Measurements from ENCODE around the gene PTDSS2. TPM values are rescaled to one million over a fixed set of nuclear protein-coding genes. Genes with fewer than 3 reads are reported as not detected.
A peak's percentile ranks its signal among the peaks of the same experiment; 100 is the strongest.

Gene PTDSS2
- total and polyA plus RNA-seq, 3 experiments from 2014 or later, result 11.5 to 28.4 (median 26.2) TPM

DNA sequence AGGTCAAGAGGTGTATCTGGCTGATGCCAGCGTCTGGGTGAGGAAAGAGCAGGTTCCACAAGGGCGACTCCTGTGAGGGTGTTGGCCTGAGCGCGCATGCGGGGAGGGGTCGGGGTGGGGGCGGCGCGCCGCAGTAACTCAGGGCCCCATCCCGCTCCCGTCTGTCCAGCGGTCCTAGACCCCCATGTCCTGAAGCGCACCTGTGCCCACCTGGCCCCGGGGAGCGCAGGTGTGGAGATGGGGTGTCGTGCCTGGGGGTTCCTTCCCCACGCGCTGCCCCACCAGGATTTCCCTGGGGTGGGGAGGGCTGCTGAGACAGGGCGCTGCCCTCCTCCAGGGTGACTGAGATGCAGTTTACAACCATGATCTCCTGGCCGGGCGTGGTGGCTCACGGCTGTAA, 36.1 kb downstream of the PTDSS2 start:
- no peaks in the 10 kb centered on the region for H3K4me1 Mint-ChIP-seq
- no peaks in the 10 kb centered on the region for H3K9me3 Mint-ChIP-seq
- POLR2A ChIA-PET, result no interaction called here
- Histone ChIP-seq H3K36me3 (ENCODE audit: insufficient read depth, low read length) (no peaks in the 10 kb centered on the region), H3K27ac (ENCODE audit: low read depth, low read length) (no peak overlapping the region), H3K4me1 (ENCODE audit: insufficient read depth, low read length) (no peaks in the 10 kb centered on the region), H3K9me3 (ENCODE audit: low read length) (no peaks in the 10 kb centered on the region), H3K4me3 (ENCODE audit: low read length) (no peak overlapping the region), H3K27me3 (ENCODE audit: insufficient read depth, low read length, poor library complexity, severe bottlenecking) (no peaks in the 10 kb centered on the region)
- H3K4me3 Mint-ChIP-seq, result no peak overlapping the region
- no peak for DNase-seq
- peaks cover 0 to 13% (median 0%) of the 10 kb centered on the region in 3 donors for H3K36me3 Mint-ChIP-seq
- CTCF ChIA-PET, result no interaction called here
- H3K27ac Mint-ChIP-seq, result no peak overlapping the region
- no peaks in the 10 kb centered on the region for H3K27me3 Mint-ChIP-seq

DNA sequence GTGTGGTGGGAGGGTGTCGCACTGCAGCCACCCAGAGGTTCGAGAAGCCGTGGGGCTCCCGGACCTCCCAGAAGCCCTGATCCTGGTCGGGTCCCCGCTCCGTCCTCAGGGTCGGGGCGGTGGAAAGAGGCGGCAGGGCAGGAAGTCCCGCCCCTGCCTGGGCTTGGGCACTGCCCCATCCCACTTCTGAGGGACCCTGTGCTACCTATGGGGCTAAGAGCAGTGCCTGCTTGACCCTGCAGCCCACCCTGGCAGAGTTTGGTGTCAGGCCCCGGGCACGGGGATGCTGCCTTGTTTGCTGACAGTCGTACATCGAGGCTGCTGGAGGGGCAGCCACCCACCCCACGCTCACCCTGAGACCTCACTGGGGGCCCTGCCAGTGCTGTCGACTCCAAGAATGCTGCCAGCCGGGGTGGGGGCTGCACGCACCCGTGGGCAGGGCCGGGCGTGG, 37.5 kb downstream of the PTDSS2 start:
- H3K27ac ChIP-seq (ENCODE audit: low read depth, low read length), result no peak overlapping the region
- H3K36me3 Mint-ChIP-seq, result peaks cover 0 to 17% (median 1%) of the 10 kb centered on the region in 3 donors
- H3K36me3 ChIP-seq (ENCODE audit: insufficient read depth, low read length), result no peaks in the 10 kb centered on the region
- no peak for DNase-seq
- no peaks in the 10 kb centered on the region for H3K27me3 ChIP-seq (ENCODE audit: insufficient read depth, low read length, poor library complexity, severe bottlenecking)
- no peaks in the 10 kb centered on the region for H3K4me1 Mint-ChIP-seq
- H3K4me1 ChIP-seq (ENCODE audit: insufficient read depth, low read length), result no peaks in the 10 kb centered on the region
- CTCF ChIA-PET, result no interaction called here
- H3K4me3 Mint-ChIP-seq, result no peak overlapping the region
- no peaks in the 10 kb centered on the region for H3K9me3 ChIP-seq (ENCODE audit: low read length)
- no peaks in the 10 kb centered on the region for H3K27me3 Mint-ChIP-seq
- H3K27ac Mint-ChIP-seq, result no peak overlapping the region
- no peaks in the 10 kb centered on the region for H3K9me3 Mint-ChIP-seq
- POLR2A ChIA-PET, result no interaction called here
- no peak overlapping the region for H3K4me3 ChIP-seq (ENCODE audit: low read length)

DNA sequence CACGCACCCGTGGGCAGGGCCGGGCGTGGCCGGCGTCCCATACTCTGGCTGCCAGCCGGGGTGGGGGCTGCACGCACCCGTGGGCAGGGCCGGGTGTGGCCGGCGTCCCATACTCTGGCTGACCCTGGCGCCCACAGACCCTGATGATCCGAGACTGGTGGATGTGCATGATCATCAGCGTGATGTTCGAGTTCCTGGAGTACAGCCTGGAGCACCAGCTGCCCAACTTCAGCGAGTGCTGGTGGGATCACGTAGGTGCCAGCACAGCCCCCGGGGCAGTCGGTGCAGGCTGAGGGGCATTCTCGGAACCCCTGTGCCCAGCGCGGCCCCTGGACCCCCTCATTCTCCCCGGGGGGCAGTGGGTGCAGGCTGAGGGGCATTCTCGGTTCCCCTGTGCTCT, 38.0 kb downstream of the PTDSS2 start:
- Histone ChIP-seq H3K27ac (ENCODE audit: low read depth, low read length) (no peak overlapping the region), H3K27me3 (ENCODE audit: insufficient read depth, low read length, poor library complexity, severe bottlenecking) (no peaks in the 10 kb centered on the region), H3K4me3 (ENCODE audit: low read length) (no peak overlapping the region), H3K4me1 (ENCODE audit: insufficient read depth, low read length) (no peaks in the 10 kb centered on the region), H3K36me3 (ENCODE audit: insufficient read depth, low read length) (no peaks in the 10 kb centered on the region), H3K9me3 (ENCODE audit: low read length) (no peaks in the 10 kb centered on the region)
- H3K4me1 Mint-ChIP-seq, result no peaks in the 10 kb centered on the region
- peak in 1 of 5 donors; percentile 41 for DNase-seq
- ChIA-PET CTCF (no interaction called here), POLR2A (no interaction called here)
- H3K36me3 Mint-ChIP-seq, result peaks cover 0 to 21% (median 1%) of the 10 kb centered on the region in 3 donors
- no peak overlapping the region for H3K4me3 Mint-ChIP-seq
- H3K27ac Mint-ChIP-seq, result no peak overlapping the region
- no peaks in the 10 kb centered on the region for H3K9me3 Mint-ChIP-seq
- H3K27me3 Mint-ChIP-seq, result no peaks in the 10 kb centered on the region

DNA sequence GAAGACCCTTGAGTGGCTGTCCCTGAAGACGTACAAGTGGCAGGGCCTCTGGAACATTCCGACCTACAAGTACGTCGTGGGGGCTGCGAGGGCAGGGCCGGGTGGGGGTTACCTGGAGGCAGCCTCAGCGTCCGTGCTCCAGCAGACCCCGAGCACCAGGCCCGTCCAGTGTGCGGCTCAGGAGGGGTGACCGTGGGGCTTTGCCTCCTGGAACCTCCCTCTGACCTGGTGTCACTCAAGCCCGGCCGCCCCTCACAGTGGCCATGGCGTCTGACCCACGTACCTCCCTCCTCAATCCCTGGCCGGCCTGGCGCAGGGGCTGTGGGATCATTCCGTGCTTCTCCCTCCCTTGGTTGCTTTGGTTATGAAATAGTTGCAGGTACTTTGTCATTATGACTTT, 38.5 kb downstream of the PTDSS2 start:
- no peaks in the 10 kb centered on the region for H3K27me3 ChIP-seq (ENCODE audit: insufficient read depth, low read length, poor library complexity, severe bottlenecking)
- Mint-ChIP-seq H3K27me3 (no peaks in the 10 kb centered on the region), H3K4me1 (no peaks in the 10 kb centered on the region), H3K9me3 (no peaks in the 10 kb centered on the region), H3K4me3 (peak overlapping the region in 1 of 7 donors; percentile 36), H3K36me3 (peaks cover 0 to 27% (median 1%) of the 10 kb centered on the region in 3 donors), H3K27ac (no peak overlapping the region)
- no peaks in the 10 kb centered on the region for H3K36me3 ChIP-seq (ENCODE audit: insufficient read depth, low read length)
- DNase-seq, result peak in 1 of 5 donors; percentile 46
- no peaks in the 10 kb centered on the region for H3K4me1 ChIP-seq (ENCODE audit: insufficient read depth, low read length)
- CTCF ChIA-PET, result no interaction called here
- no peaks in the 10 kb centered on the region for H3K9me3 ChIP-seq (ENCODE audit: low read length)
- no peak overlapping the region for H3K4me3 ChIP-seq (ENCODE audit: low read length)
- POLR2A ChIA-PET, result no interaction called here
- no peak overlapping the region for H3K27ac ChIP-seq (ENCODE audit: low read depth, low read length)

DNA sequence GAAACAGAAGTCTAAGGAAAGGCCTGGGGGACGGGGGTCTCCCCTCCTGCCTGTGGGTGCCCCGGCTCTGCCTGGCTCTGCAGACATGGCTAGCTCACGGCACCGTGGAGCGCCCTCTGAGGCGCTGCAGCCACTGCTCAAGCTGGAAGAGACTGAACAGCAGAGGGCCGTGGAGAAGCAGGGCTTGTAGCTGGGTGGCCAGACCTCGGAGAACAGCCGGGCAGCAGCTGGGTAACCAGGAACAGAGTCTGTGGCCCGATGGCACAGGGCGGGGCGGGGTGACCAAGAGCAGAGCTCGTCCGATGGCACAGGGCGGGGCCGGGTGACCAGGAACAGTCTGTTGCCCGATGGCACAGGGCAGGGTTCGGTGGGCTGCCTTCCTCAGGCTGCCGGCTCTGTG, 38.9 kb downstream of the PTDSS2 start:
- Histone ChIP-seq H3K4me1 (ENCODE audit: insufficient read depth, low read length) (no peaks in the 10 kb centered on the region), H3K27ac (ENCODE audit: low read depth, low read length) (no peak overlapping the region), H3K27me3 (ENCODE audit: insufficient read depth, low read length, poor library complexity, severe bottlenecking) (no peaks in the 10 kb centered on the region), H3K9me3 (ENCODE audit: low read length) (no peaks in the 10 kb centered on the region), H3K36me3 (ENCODE audit: insufficient read depth, low read length) (no peaks in the 10 kb centered on the region), H3K4me3 (ENCODE audit: low read length) (no peak overlapping the region)
- ChIA-PET CTCF (no interaction called here), POLR2A (no interaction called here)
- Mint-ChIP-seq H3K9me3 (no peaks in the 10 kb centered on the region), H3K4me3 (no peak overlapping the region), H3K36me3 (peaks cover 0 to 29% (median 1%) of the 10 kb centered on the region in 3 donors), H3K4me1 (no peaks in the 10 kb centered on the region), H3K27ac (no peak overlapping the region), H3K27me3 (no peaks in the 10 kb centered on the region)
- DNase-seq, result peak in 1 of 5 donors; percentile 45

DNA sequence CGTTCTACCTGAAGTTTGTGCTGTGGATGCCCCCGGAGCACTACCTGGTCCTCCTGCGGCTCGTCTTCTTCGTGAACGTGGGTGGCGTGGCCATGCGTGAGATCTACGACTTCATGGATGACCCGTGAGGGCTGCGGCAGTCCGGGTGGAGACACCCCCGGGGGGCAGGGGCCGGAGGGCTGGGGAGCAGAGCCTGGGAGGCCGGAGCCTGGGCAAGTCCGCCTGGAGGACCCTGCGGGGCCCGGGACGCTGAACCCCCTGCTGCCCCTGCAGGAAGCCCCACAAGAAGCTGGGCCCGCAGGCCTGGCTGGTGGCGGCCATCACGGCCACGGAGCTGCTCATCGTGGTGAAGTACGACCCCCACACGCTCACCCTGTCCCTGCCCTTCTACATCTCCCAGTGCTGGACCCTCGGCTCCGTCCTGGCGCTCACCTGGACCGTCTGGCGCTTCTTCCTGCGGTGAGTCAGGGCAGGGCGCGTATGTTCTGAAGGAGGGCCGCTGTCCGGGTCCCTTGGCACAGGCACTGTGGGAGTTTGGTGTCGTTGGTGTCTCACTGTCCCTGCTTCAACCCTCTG, 39.6 kb downstream of the PTDSS2 start:
- DNase-seq, result no peak
- Mint-ChIP-seq H3K9me3 (no peaks in the 10 kb centered on the region), H3K27ac (no peak overlapping the region), H3K36me3 (peaks cover 0 to 34% (median 1%) of the 10 kb centered on the region in 3 donors), H3K27me3 (no peaks in the 10 kb centered on the region), H3K4me3 (no peak overlapping the region), H3K4me1 (no peaks in the 10 kb centered on the region)
- Histone ChIP-seq H3K36me3 (ENCODE audit: insufficient read depth, low read length) (no peaks in the 10 kb centered on the region), H3K9me3 (ENCODE audit: low read length) (no peaks in the 10 kb centered on the region), H3K4me1 (ENCODE audit: insufficient read depth, low read length) (no peaks in the 10 kb centered on the region), H3K27ac (ENCODE audit: low read depth, low read length) (no peak overlapping the region), H3K27me3 (ENCODE audit: insufficient read depth, low read length, poor library complexity, severe bottlenecking) (no peaks in the 10 kb centered on the region), H3K4me3 (ENCODE audit: low read length) (no peak overlapping the region)
- ChIA-PET POLR2A (no interaction called here), CTCF (no interaction called here)

DNA sequence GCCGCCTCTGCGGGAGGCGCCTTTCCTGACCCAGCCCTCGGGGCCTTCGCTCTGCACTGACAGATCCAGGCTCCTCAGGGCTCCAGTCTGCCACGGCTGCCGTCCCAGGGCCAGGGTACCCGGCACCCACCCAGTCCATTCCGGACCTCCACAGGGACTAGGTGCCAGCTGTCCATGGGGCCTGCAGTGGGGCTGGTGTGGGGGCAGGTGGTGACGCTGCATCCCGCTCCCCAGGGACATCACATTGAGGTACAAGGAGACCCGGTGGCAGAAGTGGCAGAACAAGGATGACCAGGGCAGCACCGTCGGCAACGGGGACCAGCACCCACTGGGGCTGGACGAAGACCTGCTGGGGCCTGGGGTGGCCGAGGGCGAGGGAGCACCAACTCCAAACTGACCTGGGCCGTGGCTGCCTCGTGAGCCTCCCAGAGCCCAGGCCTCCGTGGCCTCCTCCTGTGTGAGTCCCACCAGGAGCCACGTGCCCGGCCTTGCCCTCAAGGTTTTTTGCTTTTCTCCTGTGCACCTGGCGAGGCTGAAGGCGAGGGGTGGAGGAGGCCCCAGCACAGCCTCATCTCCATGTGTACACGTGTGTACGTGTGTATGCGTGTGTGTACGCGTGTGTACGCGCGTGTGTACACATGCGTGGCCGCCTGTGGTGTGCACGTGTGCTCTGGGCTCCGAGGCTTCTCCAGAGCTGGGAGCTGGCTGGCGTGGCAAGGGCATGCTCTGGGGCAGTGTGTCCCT, 40.3 kb downstream of the PTDSS2 start:
- H3K4me3 ChIP-seq (ENCODE audit: low read length), result no peak overlapping the region
- no peaks in the 10 kb centered on the region for H3K9me3 Mint-ChIP-seq
- no peak overlapping the region for H3K4me3 Mint-ChIP-seq
- no peaks in the 10 kb centered on the region for H3K4me1 Mint-ChIP-seq
- H3K27me3 Mint-ChIP-seq, result no peaks in the 10 kb centered on the region
- no peaks in the 10 kb centered on the region for H3K4me1 ChIP-seq (ENCODE audit: insufficient read depth, low read length)
- no peaks in the 10 kb centered on the region for H3K27me3 ChIP-seq (ENCODE audit: insufficient read depth, low read length, poor library complexity, severe bottlenecking)
- H3K9me3 ChIP-seq (ENCODE audit: low read length), result no peaks in the 10 kb centered on the region
- H3K36me3 Mint-ChIP-seq, result peaks cover 0 to 38% (median 1%) of the 10 kb centered on the region in 3 donors
- POLR2A ChIA-PET, result no interaction called here
- peak overlapping the region in 1 of 8 donors; percentile 21 for H3K27ac Mint-ChIP-seq
- CTCF ChIA-PET, result no interaction called here
- no peaks in the 10 kb centered on the region for H3K36me3 ChIP-seq (ENCODE audit: insufficient read depth, low read length)
- DNase-seq, result no peak
- H3K27ac ChIP-seq (ENCODE audit: low read depth, low read length), result no peak overlapping the region

DNA sequence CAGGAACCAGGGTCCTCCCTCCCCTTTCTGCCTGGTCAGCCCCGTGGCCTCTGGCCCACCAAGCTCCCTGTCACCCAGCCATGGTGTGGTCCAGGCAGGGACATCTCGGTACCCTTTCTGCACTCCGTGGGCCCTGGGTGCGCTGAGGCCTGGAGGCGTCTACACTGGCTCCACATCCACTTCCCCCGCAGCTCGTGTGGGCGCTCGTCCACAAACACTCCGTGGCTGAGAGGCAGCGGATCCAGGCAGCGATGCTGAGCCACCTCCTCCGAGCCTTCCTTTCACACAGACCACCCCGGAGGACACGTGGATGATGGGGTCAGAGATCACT, 40.8 kb downstream of the PTDSS2 start:
- Mint-ChIP-seq H3K9me3 (no peaks in the 10 kb centered on the region), H3K4me1 (no peaks in the 10 kb centered on the region), H3K27me3 (no peaks in the 10 kb centered on the region), H3K27ac (peak overlapping the region in 1 of 8 donors; percentile 21), H3K36me3 (peaks cover 1 to 43% (median 2%) of the 10 kb centered on the region in 3 donors), H3K4me3 (no peak overlapping the region)
- no peaks in the 10 kb centered on the region for H3K27me3 ChIP-seq (ENCODE audit: insufficient read depth, low read length, poor library complexity, severe bottlenecking)
- H3K4me1 ChIP-seq (ENCODE audit: insufficient read depth, low read length), result no peaks in the 10 kb centered on the region
- H3K27ac ChIP-seq (ENCODE audit: low read depth, low read length), result no peak overlapping the region
- no peak for DNase-seq
- no peaks in the 10 kb centered on the region for H3K36me3 ChIP-seq (ENCODE audit: insufficient read depth, low read length)
- no peak overlapping the region for H3K4me3 ChIP-seq (ENCODE audit: low read length)
- H3K9me3 ChIP-seq (ENCODE audit: low read length), result no peaks in the 10 kb centered on the region
- ChIA-PET CTCF (no interaction called here), POLR2A (no interaction called here)
